Keratinocyte (primary cell): Measurements from ENCODE around the gene ZNF627. TPM values are rescaled to one million over a fixed set of nuclear protein-coding genes. Genes with fewer than 3 reads are reported as not detected.

ENCODE experiments used
- DNase-seq: peaks from one replicate; pipeline ENCODE4 v3.0.0-alpha.2; 2011; ENCODE audit warnings: low read depth, missing footprints, low spot score
- FAIRE-seq: peaks from 2 replicates; lab custom pipeline; 2011; peaks lifted over from hg19 to GRCh38; lab: Jason Lieb, UNC
- H2AFZ ChIP-seq: 2 replicates; pipeline ENCODE4 v1.6.0; 2012; ENCODE audit warnings: low read length, control low read depth, inconsistent platforms; ENCODE audit not compliant: control insufficient read depth
- H3K27ac ChIP-seq: 2 replicates; pipeline ENCODE4 v1.5.1; 2011; ENCODE audit warnings: low read length; ENCODE audit not compliant: control insufficient read depth, insufficient read depth
- H3K27me3 ChIP-seq: 3 replicates; pipeline ENCODE4 v1.6.0; 2011; ENCODE audit warnings: low read length; ENCODE audit not compliant: control insufficient read depth, insufficient read depth; ENCODE audit errors: extremely low read depth
- H3K36me3 ChIP-seq, 2 experiments: 2 replicates in 1 of 2; 3 replicates in 1 of 2; pipeline ENCODE4 v1.5.1; 2011; ENCODE audit warnings: low read length in 2 of 2, mild to moderate bottlenecking in 1 of 2; ENCODE audit not compliant: control insufficient read depth in 2 of 2, insufficient read depth in 2 of 2; ENCODE audit errors: extremely low read depth in 1 of 2
- H3K4me1 ChIP-seq: 3 replicates; pipeline ENCODE4 v1.5.1; 2011; ENCODE audit warnings: low read length; ENCODE audit not compliant: control insufficient read depth, insufficient read depth; ENCODE audit errors: extremely low read depth
- H3K4me2 ChIP-seq: 3 replicates; pipeline ENCODE4 v1.6.0; 2011; ENCODE audit warnings: low read depth, low read length; ENCODE audit not compliant: control insufficient read depth, insufficient read depth; ENCODE audit errors: extremely low read depth
- H3K4me3 ChIP-seq, 3 experiments: fragments of 200-600 bp in 1 of 3; sonication (generic) in 1 of 3; 2 replicates in 2 of 3; 3 replicates in 1 of 3; pipeline ENCODE4 v1.5.1; 2011 to 2016; ENCODE audit warnings: low read length in 3 of 3, mild to moderate bottlenecking in 3 of 3, control low read depth in 2 of 3, inconsistent platforms in 1 of 3, low read depth in 1 of 3, mixed read lengths in 1 of 3, mixed run types in 1 of 3, moderate library complexity in 1 of 3; ENCODE audit not compliant: control insufficient read depth in 2 of 3, insufficient read depth in 2 of 3; ENCODE audit errors: extremely low read depth in 1 of 3
- H3K79me2 ChIP-seq: 2 replicates; pipeline ENCODE4 v1.6.0; 2012; ENCODE audit warnings: low read length; ENCODE audit not compliant: control insufficient read depth, insufficient read depth
- H3K9ac ChIP-seq: 3 replicates; pipeline ENCODE4 v1.6.0; 2011; ENCODE audit warnings: low read length; ENCODE audit not compliant: control insufficient read depth, insufficient read depth; ENCODE audit errors: extremely low read depth
- H3K9me1 ChIP-seq: 3 replicates; pipeline ENCODE4 v1.6.0; 2011; ENCODE audit warnings: low read length; ENCODE audit not compliant: control insufficient read depth, insufficient read depth; ENCODE audit errors: extremely low read depth
- H3K9me3 ChIP-seq: 2 replicates; pipeline ENCODE4 v1.5.1; 2012; ENCODE audit warnings: low read depth, low read length; ENCODE audit not compliant: control insufficient read depth
- H4K20me1 ChIP-seq: 3 replicates; pipeline ENCODE4 v1.6.0; 2011; ENCODE audit warnings: low read length; ENCODE audit not compliant: control insufficient read depth, insufficient read depth; ENCODE audit errors: extremely low read depth
- EZH2 ChIP-seq: IDR thresholded peaks from one replicate; pipeline ENCODE4 v1.6.1; 2012; ENCODE audit warnings: inconsistent platforms, mild to moderate bottlenecking, low read length, moderate library complexity
- dilution Hi-C: fragments of 300-500 bp; cut with MboI; formaldehyde crosslinking; loops from one replicate; pipeline ENCODE4 v1.7.0; 2020; ENCODE audit warnings: low sequenced_read_pairs; ENCODE audit not compliant: extremely low pct_ligation_motif_present
- polyA plus RNA-seq, 5 experiments: library from polyadenylated mRNA; depleted of rRNA in 3 of 5; stranded (reverse) in 3 of 5; stranded (forward) in 1 of 5; unstranded in 1 of 5; fragments of >200 nt; gene quantifications; 1 replicate in 1 of 5; 2 replicates in 3 of 5; 3 replicates in 1 of 5; pipeline versions ENCODE4 v1.2.1 to v1.2.3, GENCODE V29; 2011 to 2012; ENCODE audit warnings: missing spikeins in 2 of 5, low read depth in 1 of 5, low replicate concordance in 1 of 5
- TF ChIP-seq, protein P1 (sequence below), 3 experiments: IDR thresholded peaks in 1 of 3; conservative IDR thresholded peaks in 1 of 3; optimal IDR thresholded peaks in 1 of 3; 2 replicates in 2 of 3; 3 replicates in 1 of 3; pipeline versions ENCODE3 to v1.5.1; 2011; ENCODE audit warnings: low read length in 3 of 3, mild to moderate bottlenecking in 3 of 3, moderate library complexity in 2 of 3, control low read depth in 1 of 3, inconsistent platforms in 1 of 3; ENCODE audit not compliant: insufficient read depth in 2 of 3; ENCODE audit errors: extremely low read depth in 1 of 3

Gene ZNF627
- polyA plus RNA-seq, 1 donor (not counting 4 experiments of a cell fraction or from before 2014, with no cell fraction given), result 8.5 TPM

GRCh38 chr19:11651062-11651461 lies 53.8 kb downstream of the ZNF627 start:
- Histone ChIP-seq H3K4me3 (no peak overlapping the region), H3K9me3 (peaks cover 10% of the 10 kb centered on the region), H3K79me2 (no peaks in the 10 kb centered on the region), H3K27me3 (no peaks in the 10 kb centered on the region), H3K4me2 (no peak overlapping the region), H3K9me1 (no peaks in the 10 kb centered on the region), H2AFZ (no peak overlapping the region), H3K9ac (no peak overlapping the region), H4K20me1 (no peaks in the 10 kb centered on the region), H3K27ac (no peak overlapping the region), H3K36me3 (peaks cover 2 to 8% of the 10 kb centered on the region in 2 experiments), H3K4me1 (no peaks in the 10 kb centered on the region)
- dilution Hi-C loops, result no loop called here
- no peak for DNase-seq
- TF ChIP-seq EZH2, result no peak
- TF ChIP-seq, protein P1, sequence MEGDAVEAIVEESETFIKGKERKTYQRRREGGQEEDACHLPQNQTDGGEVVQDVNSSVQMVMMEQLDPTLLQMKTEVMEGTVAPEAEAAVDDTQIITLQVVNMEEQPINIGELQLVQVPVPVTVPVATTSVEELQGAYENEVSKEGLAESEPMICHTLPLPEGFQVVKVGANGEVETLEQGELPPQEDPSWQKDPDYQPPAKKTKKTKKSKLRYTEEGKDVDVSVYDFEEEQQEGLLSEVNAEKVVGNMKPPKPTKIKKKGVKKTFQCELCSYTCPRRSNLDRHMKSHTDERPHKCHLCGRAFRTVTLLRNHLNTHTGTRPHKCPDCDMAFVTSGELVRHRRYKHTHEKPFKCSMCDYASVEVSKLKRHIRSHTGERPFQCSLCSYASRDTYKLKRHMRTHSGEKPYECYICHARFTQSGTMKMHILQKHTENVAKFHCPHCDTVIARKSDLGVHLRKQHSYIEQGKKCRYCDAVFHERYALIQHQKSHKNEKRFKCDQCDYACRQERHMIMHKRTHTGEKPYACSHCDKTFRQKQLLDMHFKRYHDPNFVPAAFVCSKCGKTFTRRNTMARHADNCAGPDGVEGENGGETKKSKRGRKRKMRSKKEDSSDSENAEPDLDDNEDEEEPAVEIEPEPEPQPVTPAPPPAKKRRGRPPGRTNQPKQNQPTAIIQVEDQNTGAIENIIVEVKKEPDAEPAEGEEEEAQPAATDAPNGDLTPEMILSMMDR (optimal IDR thresholded peaks at IDR 0.05 in 1 of 3, IDR thresholded peaks at IDR 0.05 in 1 of 3, conservative IDR thresholded peaks at IDR 0.05 in 1 of 3; ENCODE audit: extremely low read depth in 1 of 3, insufficient read depth in 2 of 3, low read length in 3 of 3), result no peak
- FAIRE-seq, result no peak

DNA sequence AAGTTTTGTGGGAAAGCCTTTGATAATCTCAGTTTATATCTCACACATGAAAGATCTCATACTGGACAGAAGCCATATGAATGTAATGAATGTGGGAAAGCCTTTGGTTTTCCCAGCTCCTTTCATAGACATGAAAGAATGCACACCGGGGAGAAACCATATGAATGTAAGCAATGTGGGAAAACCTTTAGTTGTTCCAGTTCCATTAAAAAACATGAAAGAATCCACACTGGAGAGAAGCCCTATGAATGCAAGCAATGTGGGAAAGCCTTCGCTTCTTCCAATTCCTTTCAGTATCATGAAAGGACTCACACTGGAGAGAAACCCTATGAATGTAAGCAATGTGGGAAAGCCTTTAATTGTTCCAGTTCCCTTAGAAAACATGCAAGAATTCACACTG lies 54.8 kb downstream of the ZNF627 start:
- Histone ChIP-seq H3K36me3 (peaks cover 2 to 8% of the 10 kb centered on the region in 2 experiments), H3K4me2 (no peak overlapping the region), H3K79me2 (no peaks in the 10 kb centered on the region), H4K20me1 (no peaks in the 10 kb centered on the region), H2AFZ (no peak overlapping the region), H3K9me3 (peaks cover 10% of the 10 kb centered on the region), H3K4me3 (no peak overlapping the region), H3K9me1 (no peaks in the 10 kb centered on the region), H3K27me3 (no peaks in the 10 kb centered on the region), H3K9ac (no peak overlapping the region), H3K4me1 (no peaks in the 10 kb centered on the region), H3K27ac (no peak overlapping the region)
- DNase-seq, result no peak
- TF ChIP-seq, protein P1 (optimal IDR thresholded peaks at IDR 0.05 in 1 of 3, IDR thresholded peaks at IDR 0.05 in 1 of 3, conservative IDR thresholded peaks at IDR 0.05 in 1 of 3; ENCODE audit: extremely low read depth in 1 of 3, insufficient read depth in 2 of 3, low read length in 3 of 3), result no peak
- no peak for TF ChIP-seq EZH2
- FAIRE-seq, result no peak
- dilution Hi-C loops, result no loop called here
